ENCODE measurements around the gene FAM171A1.
"Not testable (repeated sequence)": the region's sequence is repeated elsewhere in the genome, so short reads cannot be mapped to it uniquely, and the experiment has no call there.

Gene FAM171A1

GRCh38 chr10:15279236-15279635 lies 91.9 kb downstream of the FAM171A1 start:
- no peak for DNase-seq

GRCh38 chr10:15278786-15279185 lies 92.3 kb downstream of the FAM171A1 start:
- no peak for DNase-seq

- DNase-seq: not testable (repeated sequence)
Observed at GRCh38 chr10:15276039-15276438, 95.0 kb downstream of the FAM171A1 start.

- DNase-seq: not testable (repeated sequence)
Observed at GRCh38 chr10:15269838-15270237, 101.3 kb downstream of the FAM171A1 start.

GRCh38 chr10:15267496-15267895 lies 103.6 kb downstream of the FAM171A1 start:
- DNase-seq: no peak

GRCh38 chr10:15266117-15266516 lies 105.0 kb downstream of the FAM171A1 start:
- no peak for DNase-seq

GRCh38 chr10:15265558-15265957 lies 105.5 kb downstream of the FAM171A1 start:
- no peak for DNase-seq

GRCh38 chr10:15265056-15265455 lies 106.0 kb downstream of the FAM171A1 start:
- no peak for DNase-seq

- no peak for DNase-seq
Observed at GRCh38 chr10:15263657-15264323, 107.3 kb downstream of the FAM171A1 start.

GRCh38 chr10:15262036-15262713 lies 108.9 kb downstream of the FAM171A1 start:
- no peak for DNase-seq

- no peak for DNase-seq
Observed at GRCh38 chr10:15259136-15259535, 112.0 kb downstream of the FAM171A1 start.

- DNase-seq: no peak
Observed at GRCh38 chr10:15258255-15258654, 112.8 kb downstream of the FAM171A1 start.

GRCh38 chr10:15255961-15256360 lies 115.1 kb downstream of the FAM171A1 start:
- no peak for DNase-seq

- no peak for DNase-seq
Observed at GRCh38 chr10:15254808-15255648, 116.1 kb downstream of the FAM171A1 start.

GRCh38 chr10:15253951-15254807 lies 116.9 kb downstream of the FAM171A1 start:
- DNase-seq: no peak

GRCh38 chr10:15252396-15252795 lies 118.7 kb downstream of the FAM171A1 start:
- no peak for DNase-seq

GRCh38 chr10:15251791-15252380 lies 119.2 kb downstream of the FAM171A1 start:
- no peak for DNase-seq

- no peak for DNase-seq
Observed at GRCh38 chr10:15245530-15245929, 125.6 kb downstream of the FAM171A1 start.

- DNase-seq: no peak
Observed at GRCh38 chr10:15244635-15245197, 126.4 kb downstream of the FAM171A1 start.

GRCh38 chr10:15242261-15242840 lies 128.7 kb downstream of the FAM171A1 start:
- DNase-seq: no peak

- DNase-seq: no peak
Observed at GRCh38 chr10:15241306-15241705, 129.8 kb downstream of the FAM171A1 start.

All from AML-193 (cell line).